Activated B cell treated with CpG ODN at 0.5 μM for 24 hours (primary cell): Measurements from ENCODE around the gene E2F3. TPM values are rescaled to one million over a fixed set of nuclear protein-coding genes. Genes with fewer than 3 reads are reported as not detected.

Source experiments
- ATAC-seq: fragments of 200-7000 bp; cut with Tn5 transposase; one replicate; pipeline ENCODE4 v1.10.0; 2021; ENCODE audit warnings: low read depth, mild to moderate bottlenecking, moderate library complexity
- CTCF ChIA-PET: fragments of 350-600 bp; sonication (Branson Sonifier 250); formaldehyde crosslinking; loops from one replicate; lab custom pipeline; 2021; ENCODE audit warnings: antibody characterized with exemption; lab: Charles Lee
- POLR2A ChIA-PET: fragments of 350-600 bp; sonication (Branson Sonifier 250); formaldehyde crosslinking; loops from one replicate; lab custom pipeline; 2021; ENCODE audit warnings: antibody characterized with exemption; lab: Charles Lee
- DNase-seq: peaks from one replicate; pipeline ENCODE4 v3.0.0; 2022
- H3K27ac Mint-ChIP-seq: one replicate; pipeline ENCODE4 v1.8.0; 2020; ENCODE audit warnings: mixed read lengths
- H3K27me3 Mint-ChIP-seq: one replicate; pipeline ENCODE4 v1.8.0; 2021; ENCODE audit warnings: mixed read lengths
- H3K36me3 Mint-ChIP-seq: one replicate; pipeline ENCODE4 v1.8.0; 2021; ENCODE audit warnings: low read depth, mixed read lengths
- H3K4me1 Mint-ChIP-seq: one replicate; pipeline ENCODE4 v1.8.0; 2021; ENCODE audit warnings: mixed read lengths
- H3K4me3 Mint-ChIP-seq: one replicate; pipeline ENCODE4 v1.8.0; 2020; ENCODE audit warnings: mild to moderate bottlenecking, mixed read lengths
- H3K9me3 Mint-ChIP-seq: one replicate; pipeline ENCODE4 v1.8.0; 2020; ENCODE audit warnings: mixed read lengths
- intact Hi-C: fragments of 100-400 bp; cut with micrococcal nuclease; formaldehyde crosslinking; loops from one replicate; pipeline ENCODE4 v1.15.1; 2024
- total RNA-seq: library from RNA; stranded (reverse); gene quantifications from 2 replicates; pipeline ENCODE4 v1.2.3, GENCODE V29; 2022
- TF ChIP-seq, protein P1 (sequence below): fragments of 200-600 bp; IDR thresholded peaks from one replicate; pipeline ENCODE4 v1.8.0; 2022; ENCODE audit warnings: antibody characterized with exemption, mild to moderate bottlenecking

E2F3 gene
- total RNA-seq, 1 donor from 2014 or later = 15.6 TPM

DNA sequence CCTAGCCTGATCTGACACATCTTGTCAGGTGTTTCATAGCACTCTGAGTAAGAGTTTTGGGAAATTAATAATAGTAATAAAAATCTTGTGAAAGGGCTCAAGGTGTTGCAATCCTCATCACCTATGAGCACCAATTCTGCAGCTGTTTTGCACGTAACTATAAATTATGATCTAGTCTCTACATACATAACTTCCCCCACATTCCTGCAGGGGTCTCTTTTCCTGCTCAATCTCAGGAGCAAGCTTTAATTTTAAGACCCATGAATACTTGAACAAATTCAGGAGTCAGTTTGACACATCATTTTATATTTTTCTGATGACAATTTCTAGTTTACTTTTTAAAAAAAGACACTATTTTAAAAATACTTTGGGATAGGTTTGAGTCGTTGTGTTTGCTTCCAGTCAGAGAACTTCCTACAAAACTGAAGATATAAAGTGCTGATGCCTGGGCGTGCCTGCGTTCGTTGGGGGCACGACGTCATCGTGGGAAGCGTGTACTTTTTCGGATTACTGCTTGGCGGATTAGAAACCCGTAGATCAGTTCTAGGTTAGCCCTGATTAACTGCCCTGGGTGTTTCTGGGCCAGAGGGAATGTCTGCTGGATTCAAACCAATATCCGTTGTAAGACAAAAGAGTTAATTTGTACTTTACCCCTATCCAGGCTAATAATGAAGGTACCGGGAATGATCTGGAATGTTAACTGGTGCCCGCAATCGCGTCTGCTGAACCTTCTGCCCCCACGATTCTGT lies 1.0 kb upstream of the E2F3 start:
- H3K9me3 Mint-ChIP-seq = no peaks in the 10 kb centered on the region
- no peak overlapping the region for H3K27ac Mint-ChIP-seq
- H3K4me3 Mint-ChIP-seq = peak overlapping the region; percentile 85
- TF ChIP-seq, protein P1, sequence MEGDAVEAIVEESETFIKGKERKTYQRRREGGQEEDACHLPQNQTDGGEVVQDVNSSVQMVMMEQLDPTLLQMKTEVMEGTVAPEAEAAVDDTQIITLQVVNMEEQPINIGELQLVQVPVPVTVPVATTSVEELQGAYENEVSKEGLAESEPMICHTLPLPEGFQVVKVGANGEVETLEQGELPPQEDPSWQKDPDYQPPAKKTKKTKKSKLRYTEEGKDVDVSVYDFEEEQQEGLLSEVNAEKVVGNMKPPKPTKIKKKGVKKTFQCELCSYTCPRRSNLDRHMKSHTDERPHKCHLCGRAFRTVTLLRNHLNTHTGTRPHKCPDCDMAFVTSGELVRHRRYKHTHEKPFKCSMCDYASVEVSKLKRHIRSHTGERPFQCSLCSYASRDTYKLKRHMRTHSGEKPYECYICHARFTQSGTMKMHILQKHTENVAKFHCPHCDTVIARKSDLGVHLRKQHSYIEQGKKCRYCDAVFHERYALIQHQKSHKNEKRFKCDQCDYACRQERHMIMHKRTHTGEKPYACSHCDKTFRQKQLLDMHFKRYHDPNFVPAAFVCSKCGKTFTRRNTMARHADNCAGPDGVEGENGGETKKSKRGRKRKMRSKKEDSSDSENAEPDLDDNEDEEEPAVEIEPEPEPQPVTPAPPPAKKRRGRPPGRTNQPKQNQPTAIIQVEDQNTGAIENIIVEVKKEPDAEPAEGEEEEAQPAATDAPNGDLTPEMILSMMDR = no peak
- ChIA-PET CTCF (interaction anchor here (0.6 to 2.1 kb wide), 4 partner anchors 22 to 163 kb away, joined by 3 to 4 read pairs (median 4); no protein-coding TSS in a partner anchor), POLR2A (interaction anchor here (1.7 kb wide), 1 partner anchor 80 kb away, joined by 7 read pairs; no protein-coding TSS in a partner anchor)
- no peak for ATAC-seq
- no peak for DNase-seq
- peaks cover 8% of the 10 kb centered on the region for H3K36me3 Mint-ChIP-seq
- peaks cover 23% of the 10 kb centered on the region for H3K4me1 Mint-ChIP-seq
- H3K27me3 Mint-ChIP-seq = no peaks in the 10 kb centered on the region
- intact Hi-C loops = loop anchor here (1.0 to 10.0 kb wide), 7 partner anchors 80 to 1188 kb away; partner anchors contain the start of gene MBOAT1

DNA sequence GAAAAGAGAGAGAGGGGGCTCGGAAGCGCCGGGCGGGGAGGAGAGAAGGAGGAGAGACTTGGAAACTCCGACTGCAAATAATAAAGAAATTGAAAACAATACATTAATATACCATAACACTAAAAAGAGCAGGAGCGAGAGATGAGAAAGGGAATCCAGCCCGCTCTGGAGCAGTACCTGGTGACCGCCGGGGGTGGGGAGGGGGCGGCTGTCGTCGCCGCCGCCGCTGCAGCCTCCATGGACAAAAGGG lies 338 bp downstream of the E2F3 start:
- ChIA-PET POLR2A (interaction anchor here (1.0 kb wide), 1 partner anchor 82 kb away, joined by 6 read pairs; no protein-coding TSS in a partner anchor), CTCF (no interaction called here)
- Mint-ChIP-seq H3K27me3 (no peaks in the 10 kb centered on the region), H3K27ac (peak overlapping the region; percentile 79), H3K4me3 (peak overlapping the region; percentile 85), H3K4me1 (peaks cover 25% of the 10 kb centered on the region), H3K9me3 (no peaks in the 10 kb centered on the region), H3K36me3 (peaks cover 12% of the 10 kb centered on the region)
- ATAC-seq (no peak), DNase-seq (no peak)
- intact Hi-C loops = loop anchor here (5.0 to 10.0 kb wide), 2 partner anchors 85 to 603 kb away; no protein-coding TSS in a partner anchor
- TF ChIP-seq, protein P1 = no peak

GRCh38 chr6:20402342-20403069 lies 827 bp downstream of the E2F3 start:
- ChIA-PET CTCF (interaction anchor here (0.6 kb wide), 1 partner anchor 125 kb away, joined by 3 read pairs; no protein-coding TSS in a partner anchor), POLR2A (interaction anchor here (0.6 to 3.0 kb wide), 13 partner anchors 13 to 1208 kb away, joined by 3 to 52 read pairs (median 5); partner anchors contain the start of gene MBOAT1)
- TF ChIP-seq, protein P1 = no peak
- peaks cover 15% of the 10 kb centered on the region for H3K36me3 Mint-ChIP-seq
- intact Hi-C loops = loop anchor here (1.0 to 10.0 kb wide), 3 partner anchors 85 to 602 kb away; partner anchors contain the start of gene CDKAL1
- no peaks in the 10 kb centered on the region for H3K27me3 Mint-ChIP-seq
- peaks cover 28% of the 10 kb centered on the region for H3K4me1 Mint-ChIP-seq
- DNase-seq (peak; percentile 55), ATAC-seq (no peak)
- peak overlapping the region; percentile 96 for H3K4me3 Mint-ChIP-seq
- no peaks in the 10 kb centered on the region for H3K9me3 Mint-ChIP-seq
- peak overlapping the region; percentile 71 for H3K27ac Mint-ChIP-seq

DNA sequence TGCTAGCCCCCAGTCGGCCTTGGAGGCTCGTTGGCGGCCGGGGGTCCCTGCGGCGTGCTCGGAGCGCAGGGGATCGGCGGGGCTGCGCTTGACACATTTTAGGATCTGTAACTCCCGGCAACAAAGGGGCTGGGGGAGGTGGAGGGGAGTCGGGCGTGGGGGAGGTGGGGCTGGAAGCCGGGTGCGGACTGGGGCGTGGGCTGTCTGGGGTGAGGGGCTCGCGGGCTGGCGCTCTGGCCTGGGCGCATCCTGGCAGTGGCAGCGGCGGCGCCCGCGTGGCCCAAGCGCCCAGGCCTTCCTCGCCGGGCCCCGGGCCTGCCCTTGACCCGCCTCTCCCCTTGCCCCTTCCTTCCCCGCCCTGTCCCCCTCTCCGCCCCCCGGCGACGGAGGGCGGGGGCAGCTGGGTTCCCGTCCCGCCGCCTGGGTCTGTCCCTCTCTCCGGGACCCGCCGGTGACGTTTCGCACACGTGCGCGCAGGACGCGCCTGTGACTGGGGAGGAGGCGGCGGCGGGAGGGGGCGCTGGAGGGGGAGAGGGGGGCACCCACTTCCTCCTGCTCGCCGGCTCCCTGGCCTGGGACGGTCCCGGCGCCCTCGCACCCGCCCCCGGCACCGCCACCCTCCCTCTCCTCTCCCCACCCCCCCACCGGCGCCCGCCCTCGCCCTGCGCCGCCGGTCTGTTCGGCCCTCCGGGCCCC lies 1.5 kb downstream of the E2F3 start:
- TF ChIP-seq, protein P1 = no peak
- Mint-ChIP-seq H3K36me3 (peaks cover 15% of the 10 kb centered on the region), H3K4me3 (peak overlapping the region; percentile 96), H3K27me3 (no peaks in the 10 kb centered on the region), H3K27ac (peak overlapping the region; percentile 71), H3K9me3 (no peaks in the 10 kb centered on the region), H3K4me1 (peaks cover 33% of the 10 kb centered on the region)
- ChIA-PET CTCF (interaction anchor here (0.6 to 2.7 kb wide), 4 partner anchors 66 to 130 kb away, joined by 3 to 34 read pairs (median 7); partner anchors contain the start of gene CDKAL1), POLR2A (interaction anchor here (0.6 to 3.0 kb wide), 14 partner anchors 14 to 1207 kb away, joined by 3 to 52 read pairs (median 5); partner anchors contain the start of genes MBOAT1 and SOX4)
- DNase-seq (peak; percentile 82), ATAC-seq (peak; percentile 56)
- intact Hi-C loops = loop anchor here (1.0 to 10.0 kb wide), 3 partner anchors 84 to 602 kb away; partner anchors contain the start of gene CDKAL1
